ENCODE data around the gene UBALD1.

GRCh38 chr16:4656695-4657686 lies 42.3 kb upstream of the UBALD1 start:
- no peak for TF ChIP-seq EZH2phosphoT487 (conservative IDR thresholded peaks at IDR 0.05; ENCODE audit: low read length)
- no peak for TF ChIP-seq CTCF (IDR thresholded peaks at IDR 0.05; ENCODE audit: insufficient read depth, low read length, poor library complexity, severe bottlenecking)

All from SU-DHL-6 (cell line).